Measurements from ENCODE around the gene FKBP5. TPM values are rescaled to one million over a fixed set of nuclear protein-coding genes. Genes with fewer than 3 reads are reported as not detected.
A peak's percentile ranks its signal among the peaks of the same experiment; 100 is the strongest.

FKBP5 gene
- total and polyA plus RNA-seq, 9 of the 15 experiments (the other 6 are each of a cell fraction or from before 2014, with no cell fraction given) = 32.7 to 151 (median 75.0) TPM

DNA sequence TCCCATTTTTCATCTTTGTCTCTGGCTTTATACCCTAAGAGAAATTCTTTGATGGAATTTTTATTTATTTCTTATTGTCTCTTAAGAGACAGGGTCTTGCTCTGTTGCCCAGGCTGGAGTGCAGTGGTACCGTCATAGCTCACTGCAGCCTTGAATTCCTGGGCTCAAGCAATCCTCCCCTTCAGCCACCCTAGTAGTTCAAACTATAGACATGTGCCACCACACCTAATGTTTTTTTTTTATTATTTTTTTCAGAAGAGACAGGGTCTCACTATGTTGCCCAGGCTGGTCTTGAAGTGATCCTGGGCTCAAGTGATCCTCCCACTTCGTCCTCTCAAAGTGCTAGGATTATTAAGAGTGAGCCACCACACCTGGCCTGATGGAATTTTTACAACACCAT is 40.5 kb downstream of the FKBP5 start:
- in situ Hi-C loops (cut with MboI) = no loop called here
- no peak overlapping the region for H3K4me3 ChIP-seq
- no peak overlapping the region for H3K27ac ChIP-seq (ENCODE audit: extremely low read depth, low read depth, low read length)
- H2AFZ ChIP-seq (ENCODE audit: low read depth, low read length) = no peak overlapping the region
- H3K4me1 ChIP-seq (replicated peaks in 1 of 2; ENCODE audit: control insufficient read depth in 2 of 2, insufficient read depth in 2 of 2, low read length in 2 of 2) = peaks cover 0 to 14% of the 10 kb centered on the region in 2 experiments; a peak in 4 of 5 replicates
- 91% methylated on average over 2 of the region's 2 CpGs for WGBS (ENCODE audit: insufficient coverage, low coverage, missing lambda C conversion rate)
- intact Hi-C loops (cut with micrococcal nuclease) = no loop called here
- no peaks in the 10 kb centered on the region for H3K27me3 ChIP-seq (ENCODE audit: control insufficient read depth in 2 of 2, insufficient read depth in 2 of 2, low read length in 2 of 2)
- peaks cover 84% of the 10 kb centered on the region for H3K79me2 ChIP-seq (ENCODE audit: control insufficient read depth, insufficient read depth, low read length)
- no peak for FAIRE-seq
- no peak for ATAC-seq
- no peaks in the 10 kb centered on the region for H3K9me1 ChIP-seq (ENCODE audit: control insufficient read depth, insufficient read depth, low read length)
- peaks cover 29% of the 10 kb centered on the region; the same call in 1 of the 3 replicates for H3K36me3 ChIP-seq (ENCODE audit: control insufficient read depth, insufficient read depth, low read length)
- ChIA-PET CTCF (ENCODE audit: low intra/inter-chr PET ratio) (no interaction called here), POLR2A (interaction anchor here (0.5 to 0.9 kb wide), 2 partner anchors 15 to 68 kb away, joined by 3 to 4 read pairs; no protein-coding TSS in a partner anchor)
- no peak for DNase-seq (ENCODE audit: extremely low read depth in 1 of 4, low spot score in 3 of 4)
- BruUV-seq (replicated peaks) = no TSS peak
- H4K20me1 ChIP-seq (replicated peaks; ENCODE audit: control insufficient read depth, insufficient read depth, low read length) = no peaks in the 10 kb centered on the region; the same call in 1 of the 2 replicates
- H3K9me3 ChIP-seq (replicated peaks; ENCODE audit: control insufficient read depth, insufficient read depth, low read depth, low read length) = no peaks in the 10 kb centered on the region
- no peak for TF ChIP-seq L3MBTL2 (IDR thresholded peaks at IDR 0.05)
- peak; percentile 53; the same call in 1 of the 2 replicates for TF ChIP-seq BCOR (IDR thresholded peaks at IDR 0.05)
- TF ChIP-seq, protein P1, sequence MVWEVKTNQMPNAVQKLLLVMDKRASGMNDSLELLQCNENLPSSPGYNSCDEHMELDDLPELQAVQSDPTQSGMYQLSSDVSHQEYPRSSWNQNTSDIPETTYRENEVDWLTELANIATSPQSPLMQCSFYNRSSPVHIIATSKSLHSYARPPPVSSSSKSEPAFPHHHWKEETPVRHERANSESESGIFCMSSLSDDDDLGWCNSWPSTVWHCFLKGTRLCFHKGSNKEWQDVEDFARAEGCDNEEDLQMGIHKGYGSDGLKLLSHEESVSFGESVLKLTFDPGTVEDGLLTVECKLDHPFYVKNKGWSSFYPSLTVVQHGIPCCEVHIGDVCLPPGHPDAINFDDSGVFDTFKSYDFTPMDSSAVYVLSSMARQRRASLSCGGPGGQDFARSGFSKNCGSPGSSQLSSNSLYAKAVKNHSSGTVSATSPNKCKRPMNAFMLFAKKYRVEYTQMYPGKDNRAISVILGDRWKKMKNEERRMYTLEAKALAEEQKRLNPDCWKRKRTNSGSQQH (CRISPR knock-in tag; IDR thresholded peaks at IDR 0.05) = no peak
- no peak for TF ChIP-seq RBM15 (IDR thresholded peaks at IDR 0.05; ENCODE audit: insufficient read depth, low read length)
- TF ChIP-seq, protein P2, sequence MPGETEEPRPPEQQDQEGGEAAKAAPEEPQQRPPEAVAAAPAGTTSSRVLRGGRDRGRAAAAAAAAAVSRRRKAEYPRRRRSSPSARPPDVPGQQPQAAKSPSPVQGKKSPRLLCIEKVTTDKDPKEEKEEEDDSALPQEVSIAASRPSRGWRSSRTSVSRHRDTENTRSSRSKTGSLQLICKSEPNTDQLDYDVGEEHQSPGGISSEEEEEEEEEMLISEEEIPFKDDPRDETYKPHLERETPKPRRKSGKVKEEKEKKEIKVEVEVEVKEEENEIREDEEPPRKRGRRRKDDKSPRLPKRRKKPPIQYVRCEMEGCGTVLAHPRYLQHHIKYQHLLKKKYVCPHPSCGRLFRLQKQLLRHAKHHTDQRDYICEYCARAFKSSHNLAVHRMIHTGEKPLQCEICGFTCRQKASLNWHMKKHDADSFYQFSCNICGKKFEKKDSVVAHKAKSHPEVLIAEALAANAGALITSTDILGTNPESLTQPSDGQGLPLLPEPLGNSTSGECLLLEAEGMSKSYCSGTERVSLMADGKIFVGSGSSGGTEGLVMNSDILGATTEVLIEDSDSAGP (CRISPR knock-in tag; IDR thresholded peaks at IDR 0.05) = no peak
- TF ChIP-seq XRCC5 (IDR thresholded peaks at IDR 0.05; ENCODE audit: low read depth, low read length) = no peak
- no peak for TF ChIP-seq PTBP1 (IDR thresholded peaks at IDR 0.05; ENCODE audit: low read depth, low read length)
- TF ChIP-seq ZNF121 (CRISPR knock-in tag; conservative IDR thresholded peaks at IDR 0.05) = peak; percentile 83
- TF ChIP-seq, protein P3, sequence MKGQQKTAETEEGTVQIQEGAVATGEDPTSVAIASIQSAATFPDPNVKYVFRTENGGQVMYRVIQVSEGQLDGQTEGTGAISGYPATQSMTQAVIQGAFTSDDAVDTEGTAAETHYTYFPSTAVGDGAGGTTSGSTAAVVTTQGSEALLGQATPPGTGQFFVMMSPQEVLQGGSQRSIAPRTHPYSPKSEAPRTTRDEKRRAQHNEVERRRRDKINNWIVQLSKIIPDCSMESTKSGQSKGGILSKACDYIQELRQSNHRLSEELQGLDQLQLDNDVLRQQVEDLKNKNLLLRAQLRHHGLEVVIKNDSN (CRISPR knock-in tag; IDR thresholded peaks at IDR 0.05) = no peak
- TF ChIP-seq, protein P4, sequence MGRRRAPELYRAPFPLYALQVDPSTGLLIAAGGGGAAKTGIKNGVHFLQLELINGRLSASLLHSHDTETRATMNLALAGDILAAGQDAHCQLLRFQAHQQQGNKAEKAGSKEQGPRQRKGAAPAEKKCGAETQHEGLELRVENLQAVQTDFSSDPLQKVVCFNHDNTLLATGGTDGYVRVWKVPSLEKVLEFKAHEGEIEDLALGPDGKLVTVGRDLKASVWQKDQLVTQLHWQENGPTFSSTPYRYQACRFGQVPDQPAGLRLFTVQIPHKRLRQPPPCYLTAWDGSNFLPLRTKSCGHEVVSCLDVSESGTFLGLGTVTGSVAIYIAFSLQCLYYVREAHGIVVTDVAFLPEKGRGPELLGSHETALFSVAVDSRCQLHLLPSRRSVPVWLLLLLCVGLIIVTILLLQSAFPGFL (CRISPR knock-in tag; IDR thresholded peaks at IDR 0.05) = no peak
- TF ChIP-seq ZNF224 (CRISPR knock-in tag; IDR thresholded peaks at IDR 0.05) = no peak; the same call in 1 of the 2 replicates
- TF ChIP-seq MEIS2 (IDR thresholded peaks at IDR 0.05; ENCODE audit: partially characterized antibody) = no peak
- TF ChIP-seq RHOXF2B (CRISPR knock-in tag; conservative IDR thresholded peaks at IDR 0.05) = no peak
- no peak overlapping the region for H3K4me2 ChIP-seq (ENCODE audit: insufficient read depth, low read length)
- H3K9ac ChIP-seq (ENCODE audit: insufficient read depth in 1 of 2, low read depth in 2 of 2, low read length in 2 of 2) = no peak overlapping the region
